Fibroblast of lung (primary cell): Measurements from ENCODE around the gene F13A1.

Experiments used
- EZH2 ChIP-seq: IDR thresholded peaks from 2 replicates; pipeline ENCODE4 v1.5.1; 2012; ENCODE audit warnings: low read length, control low read depth, mild to moderate bottlenecking; ENCODE audit errors: missing control alignments
- TF ChIP-seq, protein P1 (sequence below), 2 donors: IDR thresholded peaks in 1 of 2; conservative IDR thresholded peaks in 1 of 2; 1 replicate in 1 of 2; 2 replicates in 1 of 2; pipeline ENCODE4 v1.5.1; 2011 to 2012; ENCODE audit warnings: low read length in 2 of 2, control low read depth in 1 of 2, inconsistent platforms in 1 of 2, low read depth in 1 of 2, mild to moderate bottlenecking in 1 of 2

DNA sequence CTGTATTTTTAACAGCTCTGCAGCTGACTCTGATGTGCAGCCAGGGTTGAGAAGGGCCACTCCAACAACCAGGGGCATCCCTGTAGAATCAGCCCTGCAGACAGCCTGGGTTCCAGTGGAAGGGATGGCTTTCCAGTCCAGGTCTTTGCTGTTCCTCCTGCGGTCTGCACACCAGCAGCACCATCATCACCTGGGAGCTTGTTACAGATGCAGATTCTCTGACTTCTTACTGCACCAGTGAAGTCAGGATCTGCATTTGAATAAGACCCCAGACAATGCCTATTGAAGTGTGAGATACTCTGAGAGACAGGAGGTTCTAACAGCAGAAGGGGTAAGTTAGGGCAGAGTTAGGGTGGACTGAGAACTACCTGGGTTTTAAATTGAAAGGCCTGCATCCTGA is 151.3 kb downstream of the F13A1 start:
- TF ChIP-seq, protein P1, sequence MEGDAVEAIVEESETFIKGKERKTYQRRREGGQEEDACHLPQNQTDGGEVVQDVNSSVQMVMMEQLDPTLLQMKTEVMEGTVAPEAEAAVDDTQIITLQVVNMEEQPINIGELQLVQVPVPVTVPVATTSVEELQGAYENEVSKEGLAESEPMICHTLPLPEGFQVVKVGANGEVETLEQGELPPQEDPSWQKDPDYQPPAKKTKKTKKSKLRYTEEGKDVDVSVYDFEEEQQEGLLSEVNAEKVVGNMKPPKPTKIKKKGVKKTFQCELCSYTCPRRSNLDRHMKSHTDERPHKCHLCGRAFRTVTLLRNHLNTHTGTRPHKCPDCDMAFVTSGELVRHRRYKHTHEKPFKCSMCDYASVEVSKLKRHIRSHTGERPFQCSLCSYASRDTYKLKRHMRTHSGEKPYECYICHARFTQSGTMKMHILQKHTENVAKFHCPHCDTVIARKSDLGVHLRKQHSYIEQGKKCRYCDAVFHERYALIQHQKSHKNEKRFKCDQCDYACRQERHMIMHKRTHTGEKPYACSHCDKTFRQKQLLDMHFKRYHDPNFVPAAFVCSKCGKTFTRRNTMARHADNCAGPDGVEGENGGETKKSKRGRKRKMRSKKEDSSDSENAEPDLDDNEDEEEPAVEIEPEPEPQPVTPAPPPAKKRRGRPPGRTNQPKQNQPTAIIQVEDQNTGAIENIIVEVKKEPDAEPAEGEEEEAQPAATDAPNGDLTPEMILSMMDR (conservative IDR thresholded peaks at IDR 0.05 in 1 of 2, IDR thresholded peaks at IDR 0.05 in 1 of 2; ENCODE audit: low read depth in 1 of 2, low read length in 2 of 2), result no peak
- TF ChIP-seq EZH2, result no peak
